GM21619 (cell line): ENCODE results near the gene FERMT3.
A peak's percentile ranks its signal among the peaks of the same experiment; 100 is the strongest.

Experiments
- ATAC-seq: cut with Tn5 transposase; IDR thresholded peaks from one replicate; pipeline ENCODE4 v1.9.1; 2021; ENCODE audit not compliant: unreplicated experiment

The FERMT3 gene

DNA sequence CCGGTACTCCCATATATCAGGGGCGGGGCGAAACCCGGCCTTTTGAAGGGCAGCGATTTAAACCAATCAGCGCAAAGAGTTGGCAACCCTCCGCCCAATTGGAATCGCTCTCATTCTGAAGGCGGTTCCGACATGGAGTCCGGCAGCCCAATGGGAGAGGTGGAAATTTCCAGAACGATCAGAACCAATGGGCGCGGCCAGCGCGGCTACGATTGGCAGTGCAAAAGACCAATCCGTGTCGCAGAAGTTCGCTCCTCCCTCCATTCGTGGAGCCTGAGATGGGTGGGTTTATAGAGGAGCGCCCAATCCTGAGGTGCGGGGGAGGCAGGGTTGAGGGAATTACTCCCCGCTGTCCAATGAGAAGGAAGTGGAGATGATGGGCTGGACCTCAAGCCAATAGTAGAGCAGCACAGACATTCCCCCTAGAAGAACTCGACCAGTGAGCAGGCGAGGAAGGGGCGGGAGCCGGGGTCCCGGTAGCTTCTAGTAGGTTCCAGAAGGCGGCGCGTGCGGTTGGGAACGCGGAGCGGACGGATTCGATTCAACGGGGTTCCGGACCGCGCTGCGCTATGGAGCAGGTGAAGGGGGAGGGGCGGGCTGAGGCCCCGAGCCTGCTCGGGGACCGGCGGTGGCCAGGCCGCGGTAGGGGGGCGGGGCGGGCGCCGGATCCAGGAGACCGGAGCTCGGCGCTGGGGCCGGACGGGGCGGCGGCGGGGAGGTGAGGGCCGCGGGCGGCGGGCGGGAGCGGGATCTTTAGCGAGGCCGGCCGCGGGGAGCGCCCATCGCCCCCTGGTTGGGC lies 20.6 kb upstream of the FERMT3 start, which contains the start of gene STIP1:
Gene STIP1, plus strand, starts transcription at position 479 of the 799 bp plus-strand sequence. Its CDS starts 91 bp downstream, at position 570.
- peak; percentile 77 for ATAC-seq

GRCh38 chr11:64186492-64187165 lies 19.9 kb upstream of the FERMT3 start:
- ATAC-seq = no peak

DNA sequence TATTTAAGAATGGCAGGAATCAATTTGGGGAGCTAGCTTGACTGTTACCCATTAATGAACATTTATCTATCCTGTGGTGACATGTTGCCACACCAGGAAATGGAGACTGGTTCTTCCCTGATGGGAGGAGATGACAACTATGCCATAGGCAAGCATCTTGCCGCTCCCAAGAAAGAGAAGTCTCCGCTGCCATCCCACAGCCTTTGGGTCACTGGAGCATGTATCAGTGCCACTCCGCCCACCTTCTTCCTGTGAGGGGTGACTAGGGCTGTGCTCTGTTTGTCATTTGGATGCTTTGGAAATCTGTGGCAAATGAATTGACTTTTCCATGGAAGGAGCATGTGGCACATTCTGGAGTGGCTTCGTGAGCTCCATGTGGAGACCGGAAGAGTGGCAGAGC lies 14.1 kb upstream of the FERMT3 start:
- no peak for ATAC-seq

DNA sequence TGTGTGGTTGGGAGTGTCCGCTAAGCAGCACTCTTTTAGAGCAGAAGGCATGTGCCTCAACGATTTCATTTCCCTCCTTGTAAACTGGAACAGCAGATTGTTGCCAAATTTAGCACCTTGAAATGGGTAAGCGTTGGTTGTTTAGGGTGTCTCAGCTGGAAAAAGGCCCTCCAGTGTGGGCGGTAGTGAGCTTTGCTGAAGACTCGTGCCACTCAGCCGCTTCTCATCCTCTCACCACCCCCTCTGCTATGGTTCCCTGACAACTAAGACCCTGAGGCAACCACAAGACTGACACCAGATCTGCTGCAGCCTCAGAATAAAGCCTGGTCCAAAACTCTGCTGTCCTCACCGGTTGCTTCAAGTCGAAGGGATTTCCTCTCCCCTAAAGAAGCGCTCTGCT lies 9.9 kb upstream of the FERMT3 start:
- no peak for ATAC-seq

GRCh38 chr11:64198511-64198910 lies 8.0 kb upstream of the FERMT3 start:
- ATAC-seq = no peak

DNA sequence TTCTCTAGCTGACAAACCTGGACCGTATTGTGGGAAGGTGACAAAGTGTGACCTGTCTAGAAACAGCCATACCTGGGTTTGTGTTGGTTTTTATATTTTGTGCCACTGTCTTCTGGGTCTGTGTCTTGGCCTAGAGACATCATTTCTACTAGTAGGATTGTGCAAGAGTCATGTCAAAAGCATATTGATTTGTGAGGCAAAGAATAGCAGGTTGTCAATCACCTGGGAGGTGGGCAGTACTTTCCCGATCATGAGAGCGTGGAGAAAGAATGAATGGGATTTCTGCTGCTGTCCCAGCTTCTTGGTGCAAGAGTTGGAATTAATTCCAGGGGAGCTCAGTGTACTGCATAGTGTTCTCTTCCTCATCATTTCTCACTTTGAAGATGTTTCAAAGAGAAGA lies 5.0 kb upstream of the FERMT3 start:
- ATAC-seq = no peak

DNA sequence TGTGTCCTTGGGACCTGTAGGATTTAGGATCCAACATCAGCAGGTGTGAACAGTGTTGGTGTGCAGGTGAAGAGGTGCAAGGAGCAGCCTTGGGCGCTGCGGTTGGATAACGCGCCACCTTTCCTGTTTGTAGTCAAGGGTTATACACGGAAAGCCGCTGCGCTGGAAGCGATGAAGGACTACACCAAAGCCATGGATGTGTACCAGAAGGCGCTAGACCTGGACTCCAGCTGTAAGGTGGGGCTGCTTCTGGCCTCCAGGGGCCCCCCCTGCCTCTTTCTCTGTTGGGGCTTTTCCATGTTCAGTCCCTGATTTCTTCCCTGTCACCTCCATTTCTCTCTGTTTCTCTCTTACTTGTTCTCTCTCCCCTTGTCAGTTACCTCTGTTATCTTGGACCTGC lies 3.5 kb upstream of the FERMT3 start:
- ATAC-seq = no peak

GRCh38 chr11:64203421-64204079 lies 3.0 kb upstream of the FERMT3 start:
- no peak for ATAC-seq

GRCh38 chr11:64204080-64204440 lies 2.5 kb upstream of the FERMT3 start:
- no peak for ATAC-seq

DNA sequence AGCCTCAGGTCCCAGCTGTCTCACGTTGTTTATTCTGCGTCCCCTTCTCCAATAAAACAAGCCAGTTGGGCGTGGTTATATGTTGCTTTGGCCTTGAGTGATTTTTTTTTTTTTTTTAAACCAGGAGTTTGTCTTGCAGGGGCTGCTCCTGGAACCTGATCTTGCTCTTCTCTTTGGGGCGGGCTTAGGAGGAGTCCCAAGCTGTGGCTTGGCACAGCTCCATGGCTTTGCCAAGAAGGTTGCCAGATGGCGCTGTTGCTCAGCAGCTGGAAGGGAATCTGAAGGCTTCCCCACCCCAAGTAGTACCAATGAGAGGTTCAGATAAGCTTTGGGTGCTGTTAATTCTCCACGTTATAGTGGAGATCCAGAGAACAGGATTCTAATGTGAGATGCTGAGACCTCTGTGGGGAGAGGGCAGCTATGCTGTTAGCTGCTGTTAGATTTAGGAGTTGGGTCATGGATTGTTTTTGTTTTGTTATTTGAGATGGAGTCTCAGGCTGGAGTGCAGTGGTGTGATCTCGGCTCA lies 2.0 kb upstream of the FERMT3 start:
- ATAC-seq = no peak

DNA sequence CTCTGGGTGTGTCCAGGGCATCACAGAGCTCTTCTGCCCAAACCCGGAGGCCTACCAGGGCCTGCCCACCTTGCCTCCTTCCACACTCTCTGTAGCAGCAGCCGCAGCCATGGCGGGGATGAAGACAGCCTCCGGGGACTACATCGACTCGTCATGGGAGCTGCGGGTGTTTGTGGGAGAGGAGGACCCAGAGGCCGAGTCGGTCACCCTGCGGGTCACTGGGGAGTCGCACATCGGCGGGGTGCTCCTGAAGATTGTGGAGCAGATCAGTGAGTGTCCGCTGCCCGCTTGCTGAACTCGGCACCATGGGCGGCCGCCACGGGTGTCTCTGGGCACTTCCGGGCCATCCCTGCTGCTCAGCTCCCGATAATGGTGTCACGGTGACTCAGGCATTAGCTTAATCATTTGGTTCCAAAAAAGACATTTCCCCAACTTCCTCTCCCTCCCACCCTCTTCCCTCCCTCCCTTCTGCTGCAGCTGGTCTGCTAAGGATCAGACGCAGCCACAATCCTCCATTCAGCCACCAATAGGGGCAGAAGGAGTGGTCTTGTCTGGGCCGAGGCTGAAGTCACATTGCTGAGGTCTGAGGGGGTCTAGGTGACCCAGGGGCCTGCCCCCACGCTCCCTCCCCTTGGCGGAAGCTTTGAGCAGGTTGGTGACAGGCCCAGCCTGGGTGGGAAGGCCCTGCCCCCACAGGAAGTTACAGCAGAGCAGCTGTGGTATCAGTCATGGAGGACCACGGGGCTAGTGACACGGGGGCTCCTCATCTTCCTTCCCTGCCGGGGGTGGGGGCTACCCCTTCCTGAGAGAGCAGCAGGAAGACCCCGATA lies 950 bp downstream of the FERMT3 start:
- ATAC-seq = peak; percentile 56

GRCh38 chr11:64208086-64208795 lies 1.7 kb downstream of the FERMT3 start:
- ATAC-seq = no peak

DNA sequence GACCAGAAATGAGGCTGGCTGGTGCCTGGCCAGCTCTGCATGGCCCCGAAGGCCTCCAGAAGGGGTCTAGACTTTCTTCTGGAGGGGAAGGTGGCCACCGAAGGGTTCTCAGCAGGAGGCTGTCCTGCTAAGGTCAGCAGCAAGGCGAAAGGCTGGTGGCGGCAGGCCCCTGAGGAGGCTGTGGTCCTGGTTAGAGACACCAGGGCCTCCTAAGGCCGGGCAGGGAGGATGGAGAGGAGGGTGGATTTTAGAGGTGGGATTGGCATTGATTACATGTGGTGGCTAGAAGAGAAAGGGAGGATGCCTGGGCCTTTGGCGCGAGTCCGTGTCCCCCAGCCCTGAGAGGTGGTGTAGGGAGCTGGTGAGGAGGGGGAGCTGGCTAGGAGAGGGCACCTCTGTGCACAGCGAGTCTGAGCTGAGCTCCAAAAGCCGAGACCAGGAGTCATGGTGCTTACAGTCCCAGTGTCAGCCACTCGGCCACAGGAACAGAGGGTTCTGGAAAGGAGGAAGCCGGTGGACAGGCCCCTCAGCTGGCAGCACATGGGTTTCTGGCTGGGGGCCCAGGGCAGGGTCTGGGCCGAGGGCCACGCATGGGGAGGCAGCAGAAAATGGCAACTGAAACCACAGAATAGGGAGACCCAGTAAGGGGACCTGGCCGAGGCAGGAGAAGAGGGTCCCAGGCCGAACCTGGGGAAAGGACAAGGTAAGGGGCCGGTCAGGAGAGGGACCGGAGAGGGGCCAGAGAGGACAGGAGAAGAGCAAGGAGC lies 2.5 kb downstream of the FERMT3 start:
- ATAC-seq = no peak

DNA sequence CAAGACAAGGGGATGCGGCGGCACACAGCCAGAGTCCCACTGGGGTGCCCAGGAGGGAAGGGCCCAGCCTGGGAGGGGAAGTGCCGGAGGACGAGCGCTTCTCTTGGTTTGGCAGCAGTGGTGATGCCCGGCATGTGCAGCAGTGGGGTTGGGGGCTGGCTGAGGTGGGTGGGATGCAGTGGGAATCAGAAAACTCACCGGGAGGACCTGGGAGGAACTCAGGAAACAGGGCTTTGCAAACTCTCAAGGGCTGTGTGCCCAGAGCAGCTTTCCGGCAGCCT lies 3.0 kb downstream of the FERMT3 start:
- no peak for ATAC-seq

DNA sequence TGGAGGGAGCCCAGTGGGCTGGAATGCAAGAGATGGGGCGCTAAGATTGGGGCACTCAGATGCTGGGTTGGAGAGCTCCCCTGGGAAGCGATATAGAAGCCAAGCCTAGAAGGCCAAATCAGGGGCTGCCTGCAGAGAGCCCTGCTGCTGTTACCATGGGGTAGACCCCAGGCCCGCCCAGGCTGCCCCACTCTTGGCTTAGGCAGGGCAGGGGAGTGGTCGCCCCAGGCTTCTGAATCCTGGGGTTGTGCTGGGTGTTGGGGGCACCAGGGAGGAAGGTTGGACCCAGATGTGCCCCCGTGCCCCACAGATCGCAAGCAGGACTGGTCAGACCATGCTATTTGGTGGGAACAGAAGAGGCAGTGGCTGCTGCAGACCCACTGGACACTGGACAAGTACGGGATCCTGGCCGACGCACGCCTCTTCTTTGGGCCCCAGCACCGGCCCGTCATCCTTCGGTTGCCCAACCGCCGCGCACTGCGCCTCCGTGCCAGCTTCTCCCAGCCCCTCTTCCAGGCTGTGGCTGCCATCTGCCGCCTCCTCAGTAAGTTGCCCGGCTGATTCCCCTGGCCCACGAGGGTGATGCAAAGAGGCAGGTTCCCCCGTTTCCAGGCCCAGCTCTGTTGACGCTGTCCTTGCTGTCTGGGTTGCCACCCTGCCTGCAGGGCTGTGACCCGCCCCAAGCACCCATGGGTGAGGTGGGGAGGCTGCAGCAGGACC lies 3.9 kb downstream of the FERMT3 start:
- no peak for ATAC-seq

DNA sequence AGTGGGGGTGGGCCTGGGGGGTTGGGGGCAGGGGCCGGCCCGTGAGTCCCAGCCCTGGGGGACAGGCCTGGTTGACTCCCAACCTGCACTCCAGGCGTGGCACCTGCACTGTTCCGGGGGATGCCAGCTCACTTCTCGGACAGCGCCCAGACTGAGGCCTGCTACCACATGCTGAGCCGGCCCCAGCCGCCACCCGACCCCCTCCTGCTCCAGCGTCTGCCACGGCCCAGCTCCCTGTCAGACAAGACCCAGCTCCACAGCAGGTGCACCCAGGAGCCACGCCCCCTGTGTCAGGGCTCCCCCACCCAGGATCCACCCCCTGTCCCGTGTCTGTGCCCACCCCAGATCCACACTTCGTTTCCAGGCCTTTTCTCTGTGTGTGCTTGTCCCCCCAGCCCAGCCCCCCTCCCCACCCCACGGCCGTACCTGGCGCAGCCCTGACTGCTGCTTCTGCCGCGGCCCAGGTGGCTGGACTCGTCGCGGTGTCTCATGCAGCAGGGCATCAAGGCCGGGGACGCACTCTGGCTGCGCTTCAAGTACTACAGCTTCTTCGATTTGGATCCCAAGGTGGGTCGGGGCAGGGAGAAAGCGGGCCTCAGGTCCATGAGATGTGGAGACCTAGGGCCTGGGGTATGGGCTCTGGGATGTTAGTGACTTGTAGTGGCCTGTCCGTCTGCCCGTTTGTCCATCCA lies 4.8 kb downstream of the FERMT3 start:
- no peak for ATAC-seq

DNA sequence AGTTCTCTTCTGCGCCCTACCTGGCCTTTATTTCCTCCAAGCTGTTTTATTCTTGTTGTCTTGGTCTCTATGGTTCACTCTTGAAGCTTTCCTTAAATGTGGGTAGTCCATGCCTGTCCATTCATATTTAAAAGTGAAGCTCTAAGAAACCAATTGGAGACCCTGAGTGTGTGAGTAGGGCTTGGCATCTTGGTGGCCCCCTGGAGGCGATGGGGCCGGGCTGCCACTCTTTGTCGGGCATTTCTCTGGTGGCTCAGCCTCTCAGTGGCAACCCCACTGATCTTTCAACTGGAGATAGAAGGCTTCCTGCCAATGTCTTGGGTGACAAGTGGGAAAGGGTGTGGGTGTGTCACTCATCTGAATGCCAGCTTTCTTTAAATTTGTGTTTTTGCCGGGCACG lies 10.4 kb downstream of the FERMT3 start:
- ATAC-seq = no peak

GRCh38 chr11:64218628-64219353 lies 12.3 kb downstream of the FERMT3 start:
- ATAC-seq = no peak
